ENCODE measurements around the gene IL12RB2.
"Not testable (repeated sequence)": the region's sequence is repeated elsewhere in the genome, so short reads cannot be mapped to it uniquely, and the experiment has no call there.

Gene IL12RB2

DNA sequence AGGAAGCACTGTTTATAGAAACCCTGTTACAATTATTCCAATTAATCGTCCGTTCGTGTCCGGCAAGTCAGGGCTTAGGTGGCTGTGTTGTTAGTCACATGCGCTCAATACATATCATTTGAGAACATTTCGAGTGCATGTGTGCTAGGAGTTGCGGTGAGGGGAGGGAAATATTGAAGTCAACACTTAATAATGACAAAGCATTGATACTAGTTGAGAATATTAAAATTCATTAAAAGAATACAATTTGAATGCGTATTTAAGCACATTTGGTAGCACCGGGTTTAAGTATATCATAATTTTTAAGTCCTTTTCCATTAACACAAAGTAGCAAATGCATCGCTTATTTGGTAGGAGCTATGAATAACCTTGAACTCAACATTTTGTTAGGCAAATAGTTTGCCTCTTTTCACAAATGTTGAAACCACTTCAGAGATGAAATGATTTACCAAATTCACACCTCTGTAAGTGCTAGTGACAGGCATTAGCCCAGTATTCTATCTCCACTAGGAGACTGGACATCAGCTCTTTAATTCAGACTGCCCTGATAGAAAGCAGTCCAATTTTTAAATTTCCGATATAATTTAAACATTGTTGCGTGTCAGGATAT is 123.6 kb downstream of the IL12RB2 start:
- no peak for DNase-seq (ENCODE audit: low read depth)

- DNase-seq (ENCODE audit: low read depth) = no peak
These were observed 124.4 kb downstream of the IL12RB2 start for GRCh38 chr1:67431869-67432578.

- DNase-seq (ENCODE audit: low read depth) = no peak
These were observed 125.1 kb downstream of the IL12RB2 start for GRCh38 chr1:67432745-67433144.

DNA sequence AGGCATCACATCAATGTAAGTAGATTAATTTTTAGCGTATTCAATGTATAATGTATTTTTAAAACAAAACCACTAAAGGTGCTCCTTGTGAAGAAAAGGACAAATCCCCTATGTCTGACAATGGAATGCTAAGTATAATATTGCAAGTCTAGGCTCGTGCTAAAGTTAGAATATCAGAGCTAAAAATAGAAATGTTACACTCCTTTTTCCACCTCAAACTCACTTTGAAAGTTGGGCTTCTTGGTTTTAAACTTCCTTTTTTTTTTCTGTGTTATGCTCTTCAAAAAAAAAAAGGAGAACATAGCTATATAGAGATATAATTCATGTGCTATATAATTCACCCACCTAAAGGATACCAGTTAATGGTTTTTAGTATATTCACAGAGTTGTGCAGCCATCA is 126.2 kb downstream of the IL12RB2 start:
- no peak for DNase-seq (ENCODE audit: low read depth)

GRCh38 chr1:67434491-67434890 is 126.8 kb downstream of the IL12RB2 start:
- DNase-seq (ENCODE audit: low read depth) = no peak

- DNase-seq (ENCODE audit: low read depth) = no peak
These were observed 128.9 kb downstream of the IL12RB2 start for GRCh38 chr1:67436511-67437055.

DNA sequence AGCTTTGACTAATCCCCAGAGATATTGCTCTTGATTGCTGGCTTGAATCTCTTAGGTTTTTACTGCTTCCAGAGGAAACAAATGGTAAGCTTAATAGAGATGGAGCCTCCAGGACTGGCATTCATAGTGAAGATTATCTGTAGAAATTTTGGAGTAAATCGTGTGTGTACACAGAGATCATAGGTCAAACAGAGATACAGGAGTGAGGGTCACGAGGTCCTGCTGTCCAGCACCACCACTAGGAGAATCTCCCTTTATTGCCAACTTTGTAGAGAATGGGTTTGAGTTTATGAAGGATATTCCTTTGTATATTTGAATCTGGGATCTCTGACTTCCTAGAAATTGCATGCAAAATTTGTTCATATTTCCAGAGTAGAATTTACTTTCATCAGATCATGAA is 130.3 kb downstream of the IL12RB2 start:
- DNase-seq (ENCODE audit: low read depth) = no peak

DNA sequence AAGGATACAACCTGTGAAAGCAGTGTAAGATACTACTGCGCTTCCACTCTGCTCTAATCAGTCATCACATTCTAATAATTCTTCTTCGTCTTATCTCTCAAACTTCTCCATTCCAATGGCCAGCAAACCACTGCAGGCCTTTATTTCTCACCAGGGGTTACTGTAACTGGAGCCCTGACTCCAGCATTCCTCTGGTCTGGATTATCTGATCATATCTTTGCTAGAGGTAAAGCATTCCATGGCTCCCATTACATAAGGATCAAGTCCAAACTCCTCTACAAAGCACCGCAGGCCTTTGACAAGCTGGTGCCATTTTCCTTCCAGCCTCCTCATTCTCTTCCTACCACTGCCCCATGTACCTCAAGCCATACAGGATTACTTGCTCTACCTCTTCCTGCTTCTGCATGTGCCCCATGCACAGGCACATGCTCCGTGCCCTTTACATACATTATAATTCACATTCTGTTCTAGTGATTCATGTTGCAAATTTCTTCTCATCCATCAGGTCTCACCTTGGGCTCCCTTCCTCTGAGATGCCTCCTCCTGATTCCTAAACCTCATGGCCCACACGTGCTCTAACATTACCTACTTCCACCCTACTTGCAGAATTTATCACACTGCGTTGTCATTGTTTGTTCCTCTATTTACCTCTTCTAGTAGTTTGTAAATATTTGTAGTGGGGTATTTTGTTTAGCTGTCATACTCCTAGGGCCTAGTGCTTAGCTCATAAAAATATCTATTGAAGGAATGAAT is 131.8 kb downstream of the IL12RB2 start:
- no peak for DNase-seq (ENCODE audit: low read depth)

DNA sequence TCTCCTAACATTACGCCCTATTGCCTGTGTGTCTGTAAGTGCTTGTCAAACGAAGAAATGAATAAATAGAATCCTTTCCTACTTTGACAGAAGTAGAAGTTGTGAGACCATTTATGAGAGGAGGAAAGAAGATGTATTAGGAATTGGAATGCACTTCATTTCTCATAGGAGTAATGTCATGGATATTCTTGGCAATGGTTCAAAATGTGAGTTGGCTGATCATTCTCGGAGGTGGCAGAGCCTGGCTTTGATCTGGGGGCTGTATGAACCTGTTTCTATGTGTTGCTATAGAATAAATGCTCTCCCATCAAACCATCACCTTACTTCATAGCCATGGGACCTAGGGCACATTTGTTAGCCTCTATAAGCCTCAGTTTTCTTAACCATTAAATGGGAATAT is 132.7 kb downstream of the IL12RB2 start:
- DNase-seq (ENCODE audit: low read depth) = no peak

GRCh38 chr1:67441183-67441582 is 133.5 kb downstream of the IL12RB2 start:
- DNase-seq (ENCODE audit: low read depth) = no peak

DNA sequence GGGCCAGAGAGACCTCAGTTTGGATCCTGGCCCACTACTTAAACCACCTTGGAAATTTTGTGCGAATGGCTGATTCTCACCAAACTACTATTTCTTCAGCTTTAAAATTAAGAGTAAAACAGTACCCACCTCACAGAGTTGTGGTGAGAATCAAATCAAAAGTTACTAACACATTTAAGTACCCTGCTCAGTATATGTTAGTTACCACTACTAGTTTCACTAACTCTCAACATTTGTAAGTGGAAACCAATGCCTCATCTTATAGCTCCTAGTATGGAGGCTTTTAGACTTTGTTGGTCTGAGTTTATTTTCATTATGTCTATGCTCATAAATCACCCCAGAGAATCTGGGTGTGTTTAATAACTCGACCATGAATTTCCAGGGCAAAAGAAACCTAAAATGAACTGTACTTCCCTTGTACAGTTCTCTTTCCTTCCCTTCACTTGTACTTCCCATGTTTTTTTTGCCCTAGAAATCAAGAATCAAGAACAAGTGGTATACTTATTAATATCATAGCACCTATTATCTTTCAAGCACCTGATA is 134.1 kb downstream of the IL12RB2 start:
- DNase-seq (ENCODE audit: low read depth) = no peak

DNA sequence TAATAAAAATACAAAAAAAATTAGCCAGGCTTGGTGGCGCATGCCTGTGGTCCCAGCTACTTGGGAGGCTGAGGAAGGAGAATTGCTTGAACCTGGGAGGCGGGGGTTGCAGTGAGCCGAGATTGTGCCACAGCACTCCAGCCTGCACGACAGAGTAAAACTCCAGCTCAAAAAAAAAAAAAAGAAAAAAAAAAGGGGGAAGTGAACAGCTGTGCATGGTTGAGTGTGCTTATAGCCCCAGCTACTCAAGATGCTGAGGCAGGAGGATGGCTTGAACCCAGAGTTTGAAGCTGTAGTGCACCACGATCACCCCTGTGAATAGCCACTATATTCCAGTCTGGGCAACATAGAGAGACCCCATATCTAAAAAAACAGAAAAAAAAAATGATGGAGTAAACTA is 138.3 kb downstream of the IL12RB2 start:
- not testable (repeated sequence) for DNase-seq (ENCODE audit: low read depth)
